ENCODE results near the gene IFI44. TPM values are rescaled to one million over a fixed set of nuclear protein-coding genes. Genes with fewer than 3 reads are reported as not detected.

IFI44 gene
- total RNA-seq, 1 donor from 2014 or later: not detected

GRCh38 chr1:78663923-78664322 is 14.3 kb downstream of the IFI44 start:
- DNase-seq: no peak
- H3K4me3 Mint-ChIP-seq (ENCODE audit: unreplicated experiment): no peak overlapping the region
- peaks cover 4% of the 10 kb centered on the region for H3K27me3 Mint-ChIP-seq (ENCODE audit: unreplicated experiment)
- peaks cover 30% of the 10 kb centered on the region for H3K4me1 Mint-ChIP-seq (ENCODE audit: low read depth, unreplicated experiment)
- H3K9me3 Mint-ChIP-seq (ENCODE audit: unreplicated experiment): peaks cover 3% of the 10 kb centered on the region
- no peaks in the 10 kb centered on the region for H3K36me3 Mint-ChIP-seq (ENCODE audit: unreplicated experiment)
- no peak for TF ChIP-seq CTCF (IDR thresholded peaks at IDR 0.05; ENCODE audit: partially characterized antibody, unreplicated experiment)
- H3K27ac Mint-ChIP-seq (ENCODE audit: unreplicated experiment): no peak overlapping the region

- TF ChIP-seq CTCF (IDR thresholded peaks at IDR 0.05; ENCODE audit: partially characterized antibody, unreplicated experiment): no peak
Measured at GRCh38 chr1:78664763-78665162, 15.1 kb downstream of the IFI44 start.

GRCh38 chr1:78665809-78666208 is 16.2 kb downstream of the IFI44 start:
- TF ChIP-seq CTCF (IDR thresholded peaks at IDR 0.05; ENCODE audit: partially characterized antibody, unreplicated experiment): no peak
- Mint-ChIP-seq H3K4me1 (ENCODE audit: low read depth, unreplicated experiment) (peaks cover 31% of the 10 kb centered on the region), H3K9me3 (ENCODE audit: unreplicated experiment) (peaks cover 3% of the 10 kb centered on the region), H3K27ac (ENCODE audit: unreplicated experiment) (peak overlapping the region; percentile 21), H3K4me3 (ENCODE audit: unreplicated experiment) (no peak overlapping the region), H3K27me3 (ENCODE audit: unreplicated experiment) (peaks cover 4% of the 10 kb centered on the region), H3K36me3 (ENCODE audit: unreplicated experiment) (no peaks in the 10 kb centered on the region)
- peak; percentile 22 for DNase-seq

More at GRCh38 chr1:78664763-78665162, 15.1 kb downstream of the IFI44 start:
- no peaks in the 10 kb centered on the region for H3K36me3 Mint-ChIP-seq (ENCODE audit: unreplicated experiment)
- no peak for DNase-seq
- H3K27me3 Mint-ChIP-seq (ENCODE audit: unreplicated experiment): peaks cover 4% of the 10 kb centered on the region
- H3K27ac Mint-ChIP-seq (ENCODE audit: unreplicated experiment): no peak overlapping the region
- H3K4me1 Mint-ChIP-seq (ENCODE audit: low read depth, unreplicated experiment): peaks cover 31% of the 10 kb centered on the region
- no peak overlapping the region for H3K4me3 Mint-ChIP-seq (ENCODE audit: unreplicated experiment)
- H3K9me3 Mint-ChIP-seq (ENCODE audit: unreplicated experiment): peaks cover 3% of the 10 kb centered on the region

GRCh38 chr1:78667939-78668338 is 18.3 kb downstream of the IFI44 start:
- Mint-ChIP-seq H3K9me3 (ENCODE audit: unreplicated experiment) (peaks cover 4% of the 10 kb centered on the region), H3K4me1 (ENCODE audit: low read depth, unreplicated experiment) (peaks cover 35% of the 10 kb centered on the region), H3K27ac (ENCODE audit: unreplicated experiment) (peak overlapping the region; percentile 85), H3K4me3 (ENCODE audit: unreplicated experiment) (no peak overlapping the region), H3K27me3 (ENCODE audit: unreplicated experiment) (peaks cover 4% of the 10 kb centered on the region), H3K36me3 (ENCODE audit: unreplicated experiment) (no peaks in the 10 kb centered on the region)
- no peak for TF ChIP-seq CTCF (IDR thresholded peaks at IDR 0.05; ENCODE audit: partially characterized antibody, unreplicated experiment)
- no peak for DNase-seq

- peaks cover 35% of the 10 kb centered on the region for H3K4me1 Mint-ChIP-seq (ENCODE audit: low read depth, unreplicated experiment)
- H3K36me3 Mint-ChIP-seq (ENCODE audit: unreplicated experiment): no peaks in the 10 kb centered on the region
- peaks cover 4% of the 10 kb centered on the region for H3K9me3 Mint-ChIP-seq (ENCODE audit: unreplicated experiment)
- no peak for DNase-seq
- H3K27ac Mint-ChIP-seq (ENCODE audit: unreplicated experiment): peak overlapping the region; percentile 85
- H3K4me3 Mint-ChIP-seq (ENCODE audit: unreplicated experiment): no peak overlapping the region
- no peak for TF ChIP-seq CTCF (IDR thresholded peaks at IDR 0.05; ENCODE audit: partially characterized antibody, unreplicated experiment)
- peaks cover 4% of the 10 kb centered on the region for H3K27me3 Mint-ChIP-seq (ENCODE audit: unreplicated experiment)
Measured at GRCh38 chr1:78668427-78668826, 18.8 kb downstream of the IFI44 start.
